ENCODE results near the gene CYP11A1. TPM values are rescaled to one million over a fixed set of nuclear protein-coding genes. Genes with fewer than 3 reads are reported as not detected.

The CYP11A1 gene
- total RNA-seq, 1 donor from 2014 or later: 62.4 TPM

- Histone ChIP-seq H3K27ac (no peak overlapping the region), H3K4me1 (no peaks in the 10 kb centered on the region), H3K27me3 (no peaks in the 10 kb centered on the region), H3K36me3 (no peaks in the 10 kb centered on the region), H3K4me3 (no peak overlapping the region), H3K9me3 (no peaks in the 10 kb centered on the region)
- TF ChIP-seq CTCF (IDR thresholded peaks at IDR 0.05): no peak
- no peak for DNase-seq (ENCODE audit: low spot score in 2 of 2)
- intact Hi-C loops (cut with DNase I): no loop called here
Observed at GRCh38 chr15:74333662-74334061, 33.8 kb downstream of the CYP11A1 start.

GRCh38 chr15:74333093-74333492 is 34.4 kb downstream of the CYP11A1 start:
- intact Hi-C loops (cut with DNase I): no loop called here
- no peaks in the 10 kb centered on the region for H3K9me3 ChIP-seq
- no peaks in the 10 kb centered on the region for H3K36me3 ChIP-seq
- no peaks in the 10 kb centered on the region for H3K27me3 ChIP-seq
- no peak overlapping the region for H3K27ac ChIP-seq
- no peak for DNase-seq (ENCODE audit: low spot score in 2 of 2)
- no peak overlapping the region for H3K4me3 ChIP-seq
- H3K4me1 ChIP-seq: no peaks in the 10 kb centered on the region
- no peak for TF ChIP-seq CTCF (IDR thresholded peaks at IDR 0.05)

GRCh38 chr15:74332611-74333010 is 34.8 kb downstream of the CYP11A1 start:
- Histone ChIP-seq H3K27ac (no peak overlapping the region), H3K4me3 (no peak overlapping the region), H3K9me3 (no peaks in the 10 kb centered on the region), H3K27me3 (no peaks in the 10 kb centered on the region), H3K36me3 (no peaks in the 10 kb centered on the region), H3K4me1 (no peaks in the 10 kb centered on the region)
- TF ChIP-seq CTCF (IDR thresholded peaks at IDR 0.05): no peak
- no peak for DNase-seq (ENCODE audit: low spot score in 2 of 2)
- intact Hi-C loops (cut with DNase I): no loop called here

- no peak for DNase-seq (ENCODE audit: low spot score in 2 of 2)
- no peak for TF ChIP-seq CTCF (IDR thresholded peaks at IDR 0.05)
- no peak overlapping the region for H3K4me3 ChIP-seq
- no peaks in the 10 kb centered on the region for H3K4me1 ChIP-seq
- no peaks in the 10 kb centered on the region for H3K9me3 ChIP-seq
- intact Hi-C loops (cut with DNase I): no loop called here
- H3K27me3 ChIP-seq: no peaks in the 10 kb centered on the region
- no peak overlapping the region for H3K27ac ChIP-seq
- H3K36me3 ChIP-seq: no peaks in the 10 kb centered on the region
Observed at GRCh38 chr15:74332011-74332410, 35.4 kb downstream of the CYP11A1 start.

- no peak for TF ChIP-seq CTCF (IDR thresholded peaks at IDR 0.05)
- DNase-seq (ENCODE audit: low spot score in 2 of 2): no peak
- Histone ChIP-seq H3K27me3 (no peaks in the 10 kb centered on the region), H3K27ac (no peak overlapping the region), H3K4me3 (no peak overlapping the region), H3K9me3 (no peaks in the 10 kb centered on the region), H3K4me1 (no peaks in the 10 kb centered on the region), H3K36me3 (no peaks in the 10 kb centered on the region)
- intact Hi-C loops (cut with DNase I): no loop called here
Observed at GRCh38 chr15:74330861-74331408, 36.5 kb downstream of the CYP11A1 start.

Measured in ascending aorta (tissue), 2 donors.